Neutrophil (primary cell): Measurements from ENCODE around the gene LY6G6D.

Experiments used
- H3K27ac ChIP-seq: fragments of 200-600 bp; sonication (generic); 2 replicates; pipeline ENCODE4 v1.5.1; 2016; ENCODE audit warnings: mild to moderate bottlenecking, moderate library complexity
- H3K27me3 ChIP-seq: fragments of 200-600 bp; sonication (generic); 2 replicates; pipeline ENCODE4 v1.6.0; 2016; ENCODE audit warnings: mild to moderate bottlenecking
- H3K36me3 ChIP-seq: fragments of 200-600 bp; sonication (generic); 2 replicates; pipeline ENCODE4 v1.5.1; 2017
- H3K4me1 ChIP-seq, 2 experiments: fragments of 200-600 bp in 1 of 2; sonication (generic) in 1 of 2; 1 replicate in 1 of 2; 2 replicates in 1 of 2; pipeline versions ENCODE4 v1.5.1 to v1.6.1; 2013 to 2016; ENCODE audit warnings: low read depth in 1 of 2, low read length in 1 of 2, mild to moderate bottlenecking in 1 of 2, moderate library complexity in 1 of 2; ENCODE audit not compliant: control insufficient read depth in 1 of 2, insufficient read depth in 1 of 2
- H3K4me3 ChIP-seq, 2 experiments: fragments of 200-600 bp in 1 of 2; sonication (generic) in 1 of 2; 1 replicate in 1 of 2; 2 replicates in 1 of 2; pipeline ENCODE4 v1.5.1; 2013 to 2016; ENCODE audit warnings: low read depth in 1 of 2, low read length in 1 of 2, mild to moderate bottlenecking in 1 of 2, moderate library complexity in 1 of 2
- H3K9me3 ChIP-seq: fragments of 200-600 bp; sonication (generic); 2 replicates; pipeline ENCODE4 v1.5.1; 2016
- TF ChIP-seq, protein P1 (sequence below): fragments of 200-600 bp; sonication (generic); IDR thresholded peaks from 2 replicates; pipeline ENCODE4 v1.5.1; 2016; ENCODE audit warnings: antibody characterized with exemption

LY6G6D gene

GRCh38 chr6:31740397-31741223, 25.5 kb downstream of the LY6G6D start:
- peak overlapping the region; percentile 96 for H3K27ac ChIP-seq
- H3K9me3 ChIP-seq, result no peaks in the 10 kb centered on the region
- H3K36me3 ChIP-seq, result no peaks in the 10 kb centered on the region
- TF ChIP-seq, protein P1, sequence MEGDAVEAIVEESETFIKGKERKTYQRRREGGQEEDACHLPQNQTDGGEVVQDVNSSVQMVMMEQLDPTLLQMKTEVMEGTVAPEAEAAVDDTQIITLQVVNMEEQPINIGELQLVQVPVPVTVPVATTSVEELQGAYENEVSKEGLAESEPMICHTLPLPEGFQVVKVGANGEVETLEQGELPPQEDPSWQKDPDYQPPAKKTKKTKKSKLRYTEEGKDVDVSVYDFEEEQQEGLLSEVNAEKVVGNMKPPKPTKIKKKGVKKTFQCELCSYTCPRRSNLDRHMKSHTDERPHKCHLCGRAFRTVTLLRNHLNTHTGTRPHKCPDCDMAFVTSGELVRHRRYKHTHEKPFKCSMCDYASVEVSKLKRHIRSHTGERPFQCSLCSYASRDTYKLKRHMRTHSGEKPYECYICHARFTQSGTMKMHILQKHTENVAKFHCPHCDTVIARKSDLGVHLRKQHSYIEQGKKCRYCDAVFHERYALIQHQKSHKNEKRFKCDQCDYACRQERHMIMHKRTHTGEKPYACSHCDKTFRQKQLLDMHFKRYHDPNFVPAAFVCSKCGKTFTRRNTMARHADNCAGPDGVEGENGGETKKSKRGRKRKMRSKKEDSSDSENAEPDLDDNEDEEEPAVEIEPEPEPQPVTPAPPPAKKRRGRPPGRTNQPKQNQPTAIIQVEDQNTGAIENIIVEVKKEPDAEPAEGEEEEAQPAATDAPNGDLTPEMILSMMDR, result no peak
- H3K4me3 ChIP-seq, result peak overlapping the region; percentile 82 to 88
- H3K4me1 ChIP-seq, result peaks cover 44 to 52% of the 10 kb centered on the region in 2 experiments
- no peaks in the 10 kb centered on the region for H3K27me3 ChIP-seq

- TF ChIP-seq, protein P1, result no peak
These were observed 26.7 kb downstream of the LY6G6D start for GRCh38 chr6:31741815-31742214.

DNA sequence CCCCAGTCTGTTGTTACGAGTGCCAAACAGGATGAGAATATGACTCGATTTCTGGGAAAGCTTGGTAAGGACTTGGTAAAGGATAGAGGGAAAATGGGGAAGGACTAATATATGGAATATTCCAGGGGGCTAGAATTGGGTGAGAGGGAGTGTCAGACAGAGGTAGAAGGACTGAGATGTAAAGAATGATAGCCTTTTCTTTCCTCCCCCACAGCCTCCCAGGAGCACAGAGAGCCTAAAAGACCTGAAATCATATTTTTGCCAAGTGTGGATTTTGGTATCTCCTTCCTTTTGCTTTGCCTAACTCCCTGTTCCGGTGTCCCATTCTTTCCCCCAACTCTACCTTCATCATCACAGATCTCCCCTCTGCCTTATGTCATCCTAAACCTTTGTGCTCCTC, 27.7 kb downstream of the LY6G6D start:
- Histone ChIP-seq H3K4me3 (no peak overlapping the region), H3K9me3 (no peaks in the 10 kb centered on the region), H3K4me1 (peaks cover 32 to 38% of the 10 kb centered on the region in 2 experiments), H3K27ac (no peak overlapping the region), H3K27me3 (no peaks in the 10 kb centered on the region), H3K36me3 (no peaks in the 10 kb centered on the region)
- TF ChIP-seq, protein P1, result no peak

More at GRCh38 chr6:31741815-31742214, 26.7 kb downstream of the LY6G6D start:
- Histone ChIP-seq H3K36me3 (no peaks in the 10 kb centered on the region), H3K4me1 (peaks cover 42 to 48% of the 10 kb centered on the region in 2 experiments), H3K27ac (peak overlapping the region; percentile 96), H3K27me3 (no peaks in the 10 kb centered on the region), H3K9me3 (no peaks in the 10 kb centered on the region), H3K4me3 (no peak overlapping the region)

- H3K27me3 ChIP-seq, result no peaks in the 10 kb centered on the region
- peaks cover 16 to 22% of the 10 kb centered on the region in 2 experiments for H3K4me1 ChIP-seq
- TF ChIP-seq, protein P1, result no peak
- H3K4me3 ChIP-seq, result no peak overlapping the region
- no peaks in the 10 kb centered on the region for H3K36me3 ChIP-seq
- H3K9me3 ChIP-seq, result no peaks in the 10 kb centered on the region
- no peak overlapping the region for H3K27ac ChIP-seq
These were observed 29.3 kb downstream of the LY6G6D start for GRCh38 chr6:31744422-31744821.

GRCh38 chr6:31749301-31750036, 34.3 kb downstream of the LY6G6D start:
- Histone ChIP-seq H3K36me3 (no peaks in the 10 kb centered on the region), H3K9me3 (no peaks in the 10 kb centered on the region), H3K4me3 (no peak overlapping the region), H3K27me3 (no peaks in the 10 kb centered on the region), H3K4me1 (no peaks in the 10 kb centered on the region), H3K27ac (no peak overlapping the region)
- TF ChIP-seq, protein P1, result no peak
